Stimulated activated CD8-positive, alpha-beta memory T cell treated with anti-CD3 and anti-CD28 coated beads, Interleukin-2, amount 100 ng/mL, for 48 hours (primary cell): Measurements from ENCODE around the gene EGF.
"Not testable (repeated sequence)": the region's sequence is repeated elsewhere in the genome, so short reads cannot be mapped to it uniquely, and the experiment has no call there.

Experiments used
- DNase-seq, 2 donors: peaks; one replicate each; pipeline ENCODE4 v3.0.0-alpha.2; 2020; ENCODE audit warnings: low read depth in 2 of 2

Gene EGF

DNA sequence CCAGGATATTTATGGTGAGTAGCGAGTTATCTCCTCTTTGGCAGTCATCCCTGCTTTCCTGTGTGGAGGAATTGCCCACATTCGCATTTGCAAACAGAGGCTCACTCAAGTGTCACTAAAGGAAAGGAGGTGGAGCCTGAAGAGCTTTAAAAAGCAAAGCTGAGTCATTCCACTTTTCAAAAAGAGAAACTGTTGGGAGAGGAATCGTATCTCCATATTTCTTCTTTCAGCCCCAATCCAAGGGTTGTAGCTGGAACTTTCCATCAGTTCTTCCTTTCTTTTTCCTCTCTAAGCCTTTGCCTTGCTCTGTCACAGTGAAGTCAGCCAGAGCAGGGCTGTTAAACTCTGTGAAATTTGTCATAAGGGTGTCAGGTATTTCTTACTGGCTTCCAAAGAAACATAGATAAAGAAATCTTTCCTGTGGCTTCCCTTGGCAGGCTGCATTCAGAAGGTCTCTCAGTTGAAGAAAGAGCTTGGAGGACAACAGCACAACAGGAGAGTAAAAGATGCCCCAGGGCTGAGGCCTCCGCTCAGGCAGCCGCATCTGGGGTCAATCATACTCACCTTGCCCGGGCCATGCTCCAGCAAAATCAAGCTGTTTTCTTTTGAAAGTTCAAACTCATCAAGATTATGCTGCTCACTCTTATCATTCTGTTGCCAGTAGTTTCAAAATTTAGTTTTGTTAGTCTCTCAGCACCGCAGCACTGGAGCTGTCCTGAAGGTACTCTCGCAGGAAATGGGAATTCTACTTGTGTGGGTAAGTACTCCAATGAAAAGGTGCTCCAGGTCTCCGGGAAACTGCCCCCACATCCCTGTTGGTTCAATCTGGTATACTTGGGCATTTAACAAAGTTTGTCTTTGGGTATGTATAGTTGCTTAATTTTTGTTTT, at the start of gene EGF:
EGF (plus strand) TSS at position 178 of the 890 bp plus-strand sequence; CDS start at position 631, 453 bp downstream.
- DNase-seq, result no peak

DNA sequence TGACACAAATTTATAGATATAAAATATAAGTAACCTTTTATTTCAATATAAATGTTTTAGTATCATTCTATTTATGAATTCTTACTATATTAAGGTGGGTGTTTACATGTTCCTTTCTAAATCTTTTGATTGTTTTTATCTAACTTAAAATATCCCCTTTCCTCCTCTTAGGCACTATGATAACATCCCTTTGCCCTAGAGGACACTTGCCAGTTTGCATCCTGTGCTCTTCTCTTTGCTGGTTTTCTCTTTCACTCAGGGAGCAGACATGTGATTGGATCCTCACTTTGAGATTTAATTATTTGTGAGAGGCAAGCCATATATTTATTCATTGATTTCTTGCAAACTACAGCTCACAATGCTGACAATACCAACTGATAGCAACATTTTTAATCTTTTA, 48.5 kb upstream of the EGF start:
- no peak for DNase-seq

- no peak for DNase-seq
Measured at GRCh38 chr4:109870061-109870460, 42.6 kb upstream of the EGF start.

- DNase-seq, result no peak
Measured at GRCh38 chr4:109872065-109872464, 40.6 kb upstream of the EGF start.

GRCh38 chr4:109872950-109873656, 39.6 kb upstream of the EGF start:
- DNase-seq, result no peak

DNA sequence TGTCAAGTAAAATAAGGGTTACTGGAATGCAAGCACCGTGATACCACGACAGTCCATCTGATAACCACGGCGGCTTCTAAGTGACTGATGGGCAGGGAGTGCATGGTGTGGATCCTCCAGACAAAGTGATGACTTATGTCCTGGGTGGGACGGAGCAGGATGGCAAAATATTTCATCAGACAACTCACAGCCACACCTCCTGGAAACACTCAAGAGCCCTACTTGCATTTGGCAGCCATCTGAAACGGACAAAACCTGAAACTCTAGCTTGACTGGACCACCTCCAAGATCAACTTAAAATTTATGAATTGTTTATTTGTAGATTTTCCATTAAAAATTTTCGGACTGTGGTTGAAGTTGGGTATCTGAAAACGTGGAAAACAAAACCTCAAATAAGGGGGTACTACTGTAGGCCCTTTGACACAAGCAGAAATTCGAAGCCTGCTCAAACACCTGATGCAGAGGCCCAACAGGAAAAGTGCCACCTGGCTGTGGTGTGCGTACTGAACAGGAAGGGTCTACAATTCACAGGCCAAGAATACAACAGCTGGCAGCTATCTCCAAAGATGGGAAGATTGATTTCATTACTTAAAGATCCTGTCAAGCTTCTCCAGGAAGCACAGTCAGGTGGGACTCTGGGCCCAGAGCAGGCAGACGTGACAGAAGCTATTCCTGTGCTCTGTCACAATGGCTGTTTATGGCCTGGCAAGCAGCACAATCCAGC, 38.7 kb upstream of the EGF start:
- DNase-seq, result no peak

- DNase-seq, result no peak
Measured at GRCh38 chr4:109875106-109875505, 37.6 kb upstream of the EGF start.

GRCh38 chr4:109875553-109875952, 37.1 kb upstream of the EGF start:
- not testable (repeated sequence) for DNase-seq

- no peak for DNase-seq
Measured at GRCh38 chr4:109876634-109877265, 35.9 kb upstream of the EGF start.

GRCh38 chr4:109877400-109877799, 35.3 kb upstream of the EGF start:
- no peak for DNase-seq

GRCh38 chr4:109878355-109878754, 34.3 kb upstream of the EGF start:
- DNase-seq, result no peak

GRCh38 chr4:109879081-109879480, 33.6 kb upstream of the EGF start:
- DNase-seq, result no peak

- DNase-seq, result no peak
Measured at GRCh38 chr4:109879636-109880314, 32.9 kb upstream of the EGF start.

GRCh38 chr4:109886303-109886702, 26.4 kb upstream of the EGF start:
- DNase-seq, result no peak

GRCh38 chr4:109887071-109887470, 25.6 kb upstream of the EGF start:
- DNase-seq, result no peak

DNA sequence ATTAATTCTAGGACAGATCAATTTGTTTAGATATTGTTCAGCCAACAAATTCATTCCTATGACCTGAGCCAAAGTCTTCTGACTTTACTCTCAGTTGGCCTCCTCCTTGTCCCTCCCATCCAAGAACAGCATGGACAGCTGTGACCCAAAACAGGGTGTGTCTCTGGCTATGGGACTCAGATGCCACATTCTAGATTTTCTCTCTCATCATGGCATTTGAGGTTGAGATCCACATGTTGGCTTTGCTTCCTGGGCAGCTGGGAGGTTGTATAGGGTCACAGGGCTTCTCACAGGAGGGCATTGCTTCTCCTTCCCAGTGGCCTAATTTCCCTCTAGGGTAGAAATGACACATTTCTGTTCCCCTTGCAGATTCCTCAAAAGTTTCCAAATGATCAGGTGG, 22.6 kb upstream of the EGF start:
- DNase-seq, result no peak

GRCh38 chr4:109902559-109903251, 10.0 kb upstream of the EGF start:
- no peak for DNase-seq

DNA sequence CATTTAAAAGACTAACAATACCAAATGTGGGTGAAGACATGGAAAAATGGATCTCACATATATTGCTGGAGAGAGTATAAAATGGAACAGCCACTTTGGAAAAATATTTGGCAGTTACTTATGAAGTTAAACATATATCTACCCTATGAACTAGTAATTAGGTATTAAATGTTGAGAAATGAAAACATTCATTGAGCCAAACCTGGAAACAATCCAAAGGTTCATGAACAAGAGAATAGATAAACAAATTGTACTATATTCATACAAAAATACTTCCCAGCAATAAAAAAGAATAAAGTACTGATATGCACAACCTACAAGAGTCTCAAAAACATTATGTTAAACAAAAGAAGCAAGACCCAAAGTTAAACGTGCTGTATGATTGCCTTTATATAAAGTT, 4.0 kb upstream of the EGF start:
- DNase-seq, result no peak

- DNase-seq, result no peak
Measured at GRCh38 chr4:109910256-109910655, 2.4 kb upstream of the EGF start.

- no peak for DNase-seq
Measured at GRCh38 chr4:109913596-109914241, 1.0 kb downstream of the EGF start.
